RWPE2 (cell line): ENCODE data around the gene DENND1A.

Source experiments
- ATAC-seq: fragments of 200-7000 bp; cut with Tn5 transposase; 3 replicates; pipeline ENCODE4 v1.9.1; 2021; ENCODE audit warnings: low read depth
- DNase-seq: peaks from one replicate; pipeline ENCODE4 v3.0.0-alpha.2; 2020; ENCODE audit warnings: low spot score
- H3K27ac ChIP-seq: fragments of 450-650 bp; 2 replicates; pipeline ENCODE4 v1.5.1; 2017; ENCODE audit warnings: mild to moderate bottlenecking; ENCODE audit not compliant: poor library complexity, severe bottlenecking
- H3K27me3 ChIP-seq: fragments of 250-450 bp; sonication (Bioruptor Pico); 2 replicates; pipeline ENCODE4 v1.5.1; 2021; ENCODE audit warnings: mild to moderate bottlenecking, moderate library complexity; ENCODE audit not compliant: insufficient read depth, poor library complexity, severe bottlenecking
- H3K36me3 ChIP-seq: fragments of 250-450 bp; sonication (Bioruptor Pico); 2 replicates; pipeline ENCODE4 v1.5.1; 2020; ENCODE audit warnings: low read depth, mild to moderate bottlenecking, moderate library complexity
- H3K4me1 ChIP-seq: fragments of 250-450 bp; sonication (Bioruptor Pico); 2 replicates; pipeline ENCODE4 v1.5.1; 2021; ENCODE audit warnings: mild to moderate bottlenecking, moderate library complexity; ENCODE audit not compliant: insufficient read depth, poor library complexity, severe bottlenecking
- H3K4me3 ChIP-seq: fragments of 250-450 bp; sonication (Bioruptor Pico); 2 replicates; pipeline ENCODE4 v1.5.1; 2021; ENCODE audit warnings: mild to moderate bottlenecking, moderate library complexity; ENCODE audit not compliant: severe bottlenecking
- H3K9me3 ChIP-seq: fragments of 250-450 bp; sonication (Bioruptor Pico); 2 replicates; pipeline ENCODE4 v1.5.1; 2021; ENCODE audit warnings: mild to moderate bottlenecking, moderate library complexity; ENCODE audit not compliant: severe bottlenecking
- CTCF ChIP-seq: fragments of 450-650 bp; IDR thresholded peaks from one replicate; pipeline ENCODE4 v1.5.1; 2017; ENCODE audit warnings: mild to moderate bottlenecking, moderate library complexity; ENCODE audit not compliant: poor library complexity, severe bottlenecking

Gene DENND1A

GRCh38 chr9:123421801-123422455, 508.0 kb downstream of the DENND1A start:
- Histone ChIP-seq H3K4me1 (no peaks in the 10 kb centered on the region), H3K9me3 (no peaks in the 10 kb centered on the region), H3K36me3 (no peaks in the 10 kb centered on the region), H3K27me3 (no peaks in the 10 kb centered on the region), H3K27ac (no peak overlapping the region), H3K4me3 (no peak overlapping the region)
- ATAC-seq (no peak), DNase-seq (no peak)
- TF ChIP-seq CTCF = no peak

- H3K36me3 ChIP-seq = no peaks in the 10 kb centered on the region
- H3K9me3 ChIP-seq = no peaks in the 10 kb centered on the region
- H3K27me3 ChIP-seq = no peaks in the 10 kb centered on the region
- no peaks in the 10 kb centered on the region for H3K4me1 ChIP-seq
- ATAC-seq (no peak), DNase-seq (no peak)
- H3K4me3 ChIP-seq = no peak overlapping the region
- H3K27ac ChIP-seq = no peak overlapping the region
- no peak for TF ChIP-seq CTCF
These were observed 508.7 kb downstream of the DENND1A start for GRCh38 chr9:123421186-123421585.

- DNase-seq = no peak
These were observed 509.3 kb downstream of the DENND1A start for GRCh38 chr9:123420592-123421111.

GRCh38 chr9:123419721-123420591, 510.0 kb downstream of the DENND1A start:
- H3K27ac ChIP-seq = no peak overlapping the region
- ATAC-seq (no peak), DNase-seq (no peak)
- H3K4me3 ChIP-seq = no peak overlapping the region
- TF ChIP-seq CTCF = no peak
- no peaks in the 10 kb centered on the region for H3K27me3 ChIP-seq
- H3K36me3 ChIP-seq = no peaks in the 10 kb centered on the region
- no peaks in the 10 kb centered on the region for H3K9me3 ChIP-seq
- H3K4me1 ChIP-seq = no peaks in the 10 kb centered on the region

More at GRCh38 chr9:123420592-123421111, 509.3 kb downstream of the DENND1A start:
- Histone ChIP-seq H3K27me3 (no peaks in the 10 kb centered on the region), H3K27ac (no peak overlapping the region), H3K36me3 (no peaks in the 10 kb centered on the region), H3K9me3 (no peaks in the 10 kb centered on the region), H3K4me1 (no peaks in the 10 kb centered on the region), H3K4me3 (no peak overlapping the region)
- no peak for ATAC-seq
- TF ChIP-seq CTCF = no peak
